HG03442 (cell line): Measurements from ENCODE around the gene FTSJ3.

Experiments
- ATAC-seq: cut with Tn5 transposase; IDR thresholded peaks from one replicate; pipeline ENCODE4 v1.9.1; 2021; ENCODE audit warnings: mild to moderate bottlenecking, moderate library complexity; ENCODE audit not compliant: unreplicated experiment

The FTSJ3 gene

GRCh38 chr17:63830904-63831491, 3.5 kb upstream of the FTSJ3 start:
- ATAC-seq = no peak

GRCh38 chr17:63830278-63830677, 2.8 kb upstream of the FTSJ3 start:
- no peak for ATAC-seq

GRCh38 chr17:63828936-63829335, 1.5 kb upstream of the FTSJ3 start:
- no peak for ATAC-seq

GRCh38 chr17:63827801-63828221, 348 bp upstream of the FTSJ3 start:
- ATAC-seq = no peak

GRCh38 chr17:63826468-63827001, 928 bp downstream of the FTSJ3 start:
- ATAC-seq = no peak

GRCh38 chr17:63824362-63824761, 3.1 kb downstream of the FTSJ3 start:
- no peak for ATAC-seq

- no peak for ATAC-seq
Measured at GRCh38 chr17:63823659-63824331, 3.7 kb downstream of the FTSJ3 start.

GRCh38 chr17:63822537-63822936, 4.9 kb downstream of the FTSJ3 start:
- ATAC-seq = no peak

GRCh38 chr17:63821804-63822203, 5.7 kb downstream of the FTSJ3 start:
- ATAC-seq = no peak

- no peak for ATAC-seq
Measured at GRCh38 chr17:63820963-63821561, 6.4 kb downstream of the FTSJ3 start.

- no peak for ATAC-seq
Measured at GRCh38 chr17:63819585-63820537, 7.6 kb downstream of the FTSJ3 start.

GRCh38 chr17:63819131-63819530, 8.3 kb downstream of the FTSJ3 start:
- no peak for ATAC-seq

GRCh38 chr17:63817736-63818385, 9.6 kb downstream of the FTSJ3 start:
- ATAC-seq = no peak

GRCh38 chr17:63816669-63817068, 10.8 kb downstream of the FTSJ3 start:
- no peak for ATAC-seq

- no peak for ATAC-seq
Measured at GRCh38 chr17:63816123-63816522, 11.3 kb downstream of the FTSJ3 start.

GRCh38 chr17:63809970-63810369, 17.5 kb downstream of the FTSJ3 start:
- no peak for ATAC-seq

GRCh38 chr17:63805591-63805990, 21.9 kb downstream of the FTSJ3 start:
- ATAC-seq = no peak

- ATAC-seq = no peak
Measured at GRCh38 chr17:63804328-63804727, 23.1 kb downstream of the FTSJ3 start.

GRCh38 chr17:63800783-63801182, 26.7 kb downstream of the FTSJ3 start:
- ATAC-seq = no peak

- no peak for ATAC-seq
Measured at GRCh38 chr17:63798572-63799106, 28.8 kb downstream of the FTSJ3 start.
